ENCODE measurements around the gene PLS1.
"Not testable (repeated sequence)": the region's sequence is repeated elsewhere in the genome, so short reads cannot be mapped to it uniquely, and the experiment has no call there.

PLS1 gene

DNA sequence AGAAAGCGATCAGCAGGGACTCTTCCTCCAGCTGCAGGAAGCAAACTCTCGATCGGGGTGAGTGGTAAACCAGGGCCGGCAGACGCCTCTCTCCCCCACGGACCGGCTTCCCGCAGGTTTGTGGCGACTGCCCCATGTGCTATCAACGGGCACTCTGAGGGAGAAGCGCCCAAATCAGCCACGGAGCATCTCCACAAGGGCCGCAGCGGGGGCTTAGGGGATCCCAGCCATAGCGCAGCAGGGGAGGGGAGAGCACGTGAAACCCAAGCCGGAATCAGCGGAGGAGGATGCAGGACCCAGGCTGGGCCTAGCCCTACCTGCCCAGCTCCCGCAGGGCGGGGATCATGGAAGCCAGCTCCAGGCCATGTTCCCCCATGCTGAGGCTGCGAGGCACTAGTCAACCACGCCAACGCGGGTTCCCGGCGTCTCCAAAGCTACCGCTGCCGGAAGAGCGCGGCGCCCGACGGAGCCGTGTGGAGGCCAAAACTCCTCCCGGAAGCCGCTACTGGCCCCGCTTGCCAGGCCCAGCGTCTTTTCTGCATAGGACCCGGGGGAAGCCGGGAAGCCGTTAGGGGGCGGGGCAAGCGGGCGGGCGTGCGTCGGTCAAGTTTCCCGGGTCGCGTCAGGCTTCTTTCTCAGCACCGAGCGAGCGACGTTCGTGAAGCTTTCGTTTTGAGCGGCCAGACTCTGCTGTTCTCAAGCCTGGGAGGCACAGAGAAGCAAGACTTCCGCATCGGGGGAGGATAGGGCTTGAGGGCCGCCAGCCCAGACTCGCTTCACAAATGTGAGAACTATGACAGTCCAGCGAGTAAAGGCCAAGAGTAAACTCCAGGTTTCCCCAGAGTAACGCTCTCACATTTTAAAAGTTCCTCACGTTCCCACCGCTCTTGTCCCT, 17.6 kb upstream of the PLS1 start, which contains the start of gene ATR:
Gene ATR (minus strand): TSS at position 405 of the 895 bp plus-strand sequence. CDS start 29 bp downstream, at position 376.
- Histone ChIP-seq H3K4me1 (ENCODE audit: insufficient read depth, low read length) (peaks cover 5% of the 10 kb centered on the region), H3K9me3 (ENCODE audit: control insufficient read depth, insufficient read depth, low read length) (no peaks in the 10 kb centered on the region), H3K36me3 (ENCODE audit: insufficient read depth, low read length) (no peaks in the 10 kb centered on the region), H3K9ac (ENCODE audit: low read depth, low read length) (peak within 1 kb of the TSS; percentile 87)

DNA sequence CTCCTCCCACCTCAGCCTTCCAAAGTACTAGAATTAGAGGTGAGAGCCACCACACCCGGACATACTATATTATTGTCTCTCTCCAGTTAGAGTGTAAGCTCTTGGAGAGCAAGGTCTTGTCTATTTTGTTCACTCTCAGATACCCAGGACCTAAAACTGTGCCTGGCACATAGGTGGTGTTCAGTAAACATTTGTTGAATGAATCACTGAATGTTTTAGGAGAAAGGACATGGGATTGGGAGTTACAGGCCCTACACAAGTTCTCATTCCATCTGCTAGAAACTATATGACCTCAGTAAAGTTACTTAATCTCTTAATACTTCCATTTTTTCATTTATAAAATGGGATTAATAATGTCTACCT, 16.2 kb upstream of the PLS1 start:
- no peak overlapping the region for H3K9ac ChIP-seq (ENCODE audit: low read depth, low read length)
- H3K4me1 ChIP-seq (ENCODE audit: insufficient read depth, low read length): peaks cover 5% of the 10 kb centered on the region
- H3K36me3 ChIP-seq (ENCODE audit: insufficient read depth, low read length): no peaks in the 10 kb centered on the region
- H3K9me3 ChIP-seq (ENCODE audit: control insufficient read depth, insufficient read depth, low read length): no peaks in the 10 kb centered on the region

DNA sequence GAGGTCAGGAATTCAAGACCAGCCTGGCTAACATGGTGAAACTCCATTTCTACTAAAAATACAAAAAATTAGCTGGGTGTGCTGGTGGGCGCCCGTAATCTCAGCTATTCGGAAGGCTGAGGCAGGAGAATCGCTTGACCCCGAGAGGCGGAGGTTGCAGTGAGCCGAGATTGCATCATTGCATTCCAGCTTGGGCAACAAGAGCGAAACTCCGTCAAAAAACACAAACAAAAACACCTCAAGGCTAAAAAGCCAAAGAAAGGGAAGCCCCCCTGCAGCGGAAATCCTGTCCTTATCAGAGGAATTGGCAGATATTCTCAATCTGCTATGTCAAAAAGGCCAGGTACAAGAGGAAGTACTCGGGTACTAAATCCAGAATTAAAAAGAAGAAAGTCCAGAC, 15.1 kb upstream of the PLS1 start:
- H3K9me3 ChIP-seq (ENCODE audit: control insufficient read depth, insufficient read depth, low read length); H3K36me3 ChIP-seq (ENCODE audit: insufficient read depth, low read length): not testable (repeated sequence)

DNA sequence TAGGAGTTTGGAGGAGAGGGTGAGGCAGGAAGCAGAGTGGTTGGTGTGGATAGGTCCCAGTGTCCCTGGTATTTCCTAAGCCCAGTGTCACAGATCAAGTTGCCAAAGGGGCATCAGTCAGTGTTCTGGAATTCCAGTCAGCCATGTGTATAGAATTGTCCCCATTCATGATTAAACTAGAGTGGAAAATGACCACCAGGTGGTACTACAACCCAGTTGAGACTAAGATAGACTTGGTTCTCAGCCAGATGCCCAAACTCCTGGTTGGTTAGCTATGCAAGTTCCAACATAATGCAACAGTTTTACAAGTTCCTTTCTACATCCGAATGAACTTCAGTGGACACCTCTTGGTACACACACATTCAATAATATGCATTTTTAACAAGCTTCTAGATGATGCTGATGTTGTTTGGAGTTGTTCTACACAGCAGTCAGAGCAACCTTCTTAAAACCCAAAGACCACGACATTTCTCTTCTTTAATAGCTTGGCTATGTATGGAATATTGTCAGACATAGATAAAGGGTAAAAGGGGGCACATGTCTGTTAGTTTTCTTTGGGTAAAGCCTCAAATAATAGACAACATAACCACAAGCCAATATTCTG, 9.3 kb upstream of the PLS1 start:
- H3K9me3 ChIP-seq (ENCODE audit: control insufficient read depth, insufficient read depth, low read length): no peaks in the 10 kb centered on the region
- H3K36me3 ChIP-seq (ENCODE audit: insufficient read depth, low read length): no peaks in the 10 kb centered on the region
- no peaks in the 10 kb centered on the region for H3K4me1 ChIP-seq (ENCODE audit: insufficient read depth, low read length)
- no peak overlapping the region for H3K9ac ChIP-seq (ENCODE audit: low read depth, low read length)

More for the DNA sequence above, 15.1 kb upstream of the PLS1 start:
- not testable (repeated sequence) for H3K4me1 ChIP-seq (ENCODE audit: insufficient read depth, low read length); H3K9ac ChIP-seq (ENCODE audit: low read depth, low read length)

DNA sequence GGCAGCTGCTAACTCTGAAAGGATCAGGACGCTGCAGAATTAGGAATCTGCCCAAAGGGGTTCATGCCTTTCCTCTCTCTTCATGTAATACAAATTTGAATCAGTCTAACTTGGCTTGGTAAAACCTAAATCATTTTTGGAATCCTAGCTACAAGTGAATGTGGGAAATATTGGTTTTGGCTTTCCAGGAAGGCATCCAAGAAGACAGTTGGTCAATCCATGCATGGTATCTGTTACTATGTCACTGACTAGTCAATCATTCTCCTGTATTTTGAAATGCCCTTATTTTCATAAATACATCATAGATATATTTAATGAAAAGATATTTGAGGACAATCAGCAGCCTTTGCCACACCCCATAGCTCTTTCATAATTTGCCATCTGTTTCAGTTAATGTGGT, 7.5 kb upstream of the PLS1 start:
- H3K4me1 ChIP-seq (ENCODE audit: insufficient read depth, low read length): no peaks in the 10 kb centered on the region
- no peaks in the 10 kb centered on the region for H3K9me3 ChIP-seq (ENCODE audit: control insufficient read depth, insufficient read depth, low read length)
- H3K36me3 ChIP-seq (ENCODE audit: insufficient read depth, low read length): no peaks in the 10 kb centered on the region
- no peak overlapping the region for H3K9ac ChIP-seq (ENCODE audit: low read depth, low read length)

DNA sequence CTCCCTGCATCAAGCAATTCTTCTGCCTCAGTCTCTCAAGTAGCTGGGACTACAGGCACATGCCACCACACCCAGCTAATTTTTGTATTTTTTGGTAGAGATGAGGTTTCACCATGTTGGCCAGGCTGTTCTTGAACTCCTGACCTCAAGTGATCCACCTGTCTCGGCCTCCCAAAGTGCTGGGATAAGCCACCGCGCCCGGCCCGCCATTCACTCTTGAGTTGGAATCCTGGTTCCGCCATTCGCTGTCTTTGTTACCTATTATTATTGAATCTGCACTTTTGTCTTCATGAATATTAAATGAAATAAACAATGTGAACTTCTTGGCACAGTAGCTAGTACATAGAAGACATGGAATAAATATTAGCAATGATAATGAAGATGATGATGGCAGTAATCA, 3.9 kb upstream of the PLS1 start:
- H3K36me3 ChIP-seq (ENCODE audit: insufficient read depth, low read length): not testable (repeated sequence)

DNA sequence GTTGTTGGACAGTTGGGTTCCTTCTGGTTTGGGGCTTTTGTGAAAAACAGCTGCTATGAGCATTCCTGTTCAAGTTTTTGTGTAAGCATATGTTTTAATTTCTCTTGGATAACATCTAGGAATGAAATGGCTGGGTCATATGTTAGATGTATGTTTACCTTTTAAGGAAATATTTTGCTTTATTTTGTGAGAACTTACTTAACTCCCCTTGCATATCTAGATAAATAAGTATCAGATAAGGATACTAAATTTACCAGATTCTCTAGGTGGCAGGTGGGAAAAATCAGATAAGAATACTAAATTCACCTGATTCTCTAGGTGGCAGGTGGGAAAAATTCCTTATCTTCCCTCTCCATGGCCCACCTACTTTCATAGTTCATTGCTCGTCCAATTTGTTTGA, 1.1 kb upstream of the PLS1 start:
- no peaks in the 10 kb centered on the region for H3K36me3 ChIP-seq (ENCODE audit: insufficient read depth, low read length)
- H3K4me1 ChIP-seq (ENCODE audit: insufficient read depth, low read length): no peaks in the 10 kb centered on the region
- H3K9ac ChIP-seq (ENCODE audit: low read depth, low read length): peak overlapping the region; percentile 91; the same call in 1 of the 2 replicates
- H3K9me3 ChIP-seq (ENCODE audit: control insufficient read depth, insufficient read depth, low read length): no peaks in the 10 kb centered on the region

More for the DNA sequence above, 3.9 kb upstream of the PLS1 start:
- not testable (repeated sequence) for H3K4me1 ChIP-seq (ENCODE audit: insufficient read depth, low read length); H3K9me3 ChIP-seq (ENCODE audit: control insufficient read depth, insufficient read depth, low read length); H3K9ac ChIP-seq (ENCODE audit: low read depth, low read length)

DNA sequence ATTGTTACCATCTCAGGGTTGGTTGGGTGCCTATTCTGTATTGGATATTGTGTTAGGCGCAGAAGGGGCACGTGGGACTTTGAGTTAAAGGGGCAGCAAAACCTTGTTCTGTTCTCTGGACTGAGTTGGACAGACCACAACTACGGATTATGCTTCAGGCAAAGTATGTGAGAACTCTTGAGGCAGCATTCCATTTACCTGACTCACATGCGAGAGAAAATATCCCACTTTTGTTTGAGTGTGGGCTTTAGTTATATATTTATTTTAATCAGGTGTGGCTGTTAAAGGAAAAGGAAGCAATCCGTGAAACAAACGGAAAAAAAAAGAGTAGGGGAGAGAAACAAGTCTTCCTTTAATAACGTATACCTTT, 627 bp upstream of the PLS1 start:
- H3K9ac ChIP-seq (ENCODE audit: low read depth, low read length): peak overlapping the region; percentile 91
- no peaks in the 10 kb centered on the region for H3K36me3 ChIP-seq (ENCODE audit: insufficient read depth, low read length)
- no peaks in the 10 kb centered on the region for H3K4me1 ChIP-seq (ENCODE audit: insufficient read depth, low read length)
- H3K9me3 ChIP-seq (ENCODE audit: control insufficient read depth, insufficient read depth, low read length): no peaks in the 10 kb centered on the region

DNA sequence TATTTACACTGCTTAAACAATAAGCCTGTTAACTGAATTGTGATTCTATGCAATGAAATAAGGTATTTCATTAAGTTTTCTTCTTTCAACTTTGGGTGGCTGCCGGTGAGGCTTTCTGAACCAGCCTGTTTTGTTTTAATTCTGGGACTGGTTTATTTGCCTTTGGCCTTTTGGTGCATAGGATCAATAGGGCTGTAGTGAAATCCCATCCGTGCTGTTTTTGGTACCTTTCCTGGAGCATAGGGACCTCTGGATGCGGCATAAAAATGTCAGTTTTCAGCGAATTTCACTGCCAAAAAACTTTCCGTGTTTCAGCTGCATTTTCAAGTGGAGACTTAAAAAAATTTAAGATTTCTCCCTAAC, 514 bp downstream of the PLS1 start:
- H3K9me3 ChIP-seq (ENCODE audit: control insufficient read depth, insufficient read depth, low read length): no peaks in the 10 kb centered on the region
- no peaks in the 10 kb centered on the region for H3K36me3 ChIP-seq (ENCODE audit: insufficient read depth, low read length)

DNA sequence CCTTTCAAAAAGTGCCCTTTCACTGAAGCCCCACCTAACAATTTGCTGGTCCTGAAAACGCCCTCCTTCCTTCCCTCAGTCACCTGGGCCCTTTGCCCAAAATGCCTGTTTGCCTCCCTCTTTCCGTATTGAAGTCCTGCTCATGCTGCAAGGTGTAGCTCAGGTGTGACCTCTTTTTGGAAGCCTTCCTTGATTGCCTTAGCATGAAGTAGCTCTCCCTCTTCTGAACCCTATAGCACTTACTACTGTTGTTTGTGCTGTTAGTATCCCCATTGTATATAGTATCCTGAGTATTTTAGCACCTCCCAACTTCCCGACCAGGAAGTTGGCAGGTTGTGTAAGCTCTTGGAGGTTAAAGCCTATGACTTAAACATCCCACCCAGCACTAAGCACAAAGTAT, 1.7 kb downstream of the PLS1 start:
- no peaks in the 10 kb centered on the region for H3K36me3 ChIP-seq (ENCODE audit: insufficient read depth, low read length)
- H3K4me1 ChIP-seq (ENCODE audit: insufficient read depth, low read length): no peaks in the 10 kb centered on the region
- no peaks in the 10 kb centered on the region for H3K9me3 ChIP-seq (ENCODE audit: control insufficient read depth, insufficient read depth, low read length)
- no peak overlapping the region for H3K9ac ChIP-seq (ENCODE audit: low read depth, low read length)

More for the DNA sequence above, 514 bp downstream of the PLS1 start:
- Histone ChIP-seq H3K9ac (ENCODE audit: low read depth, low read length) (peak overlapping the region; percentile 91), H3K4me1 (ENCODE audit: insufficient read depth, low read length) (no peaks in the 10 kb centered on the region)

DNA sequence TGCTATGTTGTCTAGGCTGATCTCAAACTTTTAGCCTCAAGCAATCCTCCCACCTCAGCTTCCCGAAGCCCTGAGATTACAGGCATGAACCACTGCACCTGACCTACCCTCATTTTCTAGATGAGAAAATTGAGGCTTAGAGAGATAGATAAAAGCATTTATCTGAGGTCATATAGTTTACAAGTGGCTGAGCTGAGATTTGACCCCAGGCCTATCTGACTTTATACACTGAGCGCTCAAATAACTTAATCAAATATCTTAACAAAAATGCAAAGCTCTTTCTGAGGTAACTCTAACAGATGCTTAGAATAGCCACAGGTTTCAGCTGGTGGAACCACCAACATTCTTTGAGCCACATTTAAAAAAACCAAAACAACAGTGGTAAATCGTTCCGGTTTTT, 5.5 kb downstream of the PLS1 start:
- Histone ChIP-seq H3K9ac (ENCODE audit: low read depth, low read length) (no peak overlapping the region), H3K9me3 (ENCODE audit: control insufficient read depth, insufficient read depth, low read length) (no peaks in the 10 kb centered on the region), H3K36me3 (ENCODE audit: insufficient read depth, low read length) (no peaks in the 10 kb centered on the region), H3K4me1 (ENCODE audit: insufficient read depth, low read length) (no peaks in the 10 kb centered on the region)

DNA sequence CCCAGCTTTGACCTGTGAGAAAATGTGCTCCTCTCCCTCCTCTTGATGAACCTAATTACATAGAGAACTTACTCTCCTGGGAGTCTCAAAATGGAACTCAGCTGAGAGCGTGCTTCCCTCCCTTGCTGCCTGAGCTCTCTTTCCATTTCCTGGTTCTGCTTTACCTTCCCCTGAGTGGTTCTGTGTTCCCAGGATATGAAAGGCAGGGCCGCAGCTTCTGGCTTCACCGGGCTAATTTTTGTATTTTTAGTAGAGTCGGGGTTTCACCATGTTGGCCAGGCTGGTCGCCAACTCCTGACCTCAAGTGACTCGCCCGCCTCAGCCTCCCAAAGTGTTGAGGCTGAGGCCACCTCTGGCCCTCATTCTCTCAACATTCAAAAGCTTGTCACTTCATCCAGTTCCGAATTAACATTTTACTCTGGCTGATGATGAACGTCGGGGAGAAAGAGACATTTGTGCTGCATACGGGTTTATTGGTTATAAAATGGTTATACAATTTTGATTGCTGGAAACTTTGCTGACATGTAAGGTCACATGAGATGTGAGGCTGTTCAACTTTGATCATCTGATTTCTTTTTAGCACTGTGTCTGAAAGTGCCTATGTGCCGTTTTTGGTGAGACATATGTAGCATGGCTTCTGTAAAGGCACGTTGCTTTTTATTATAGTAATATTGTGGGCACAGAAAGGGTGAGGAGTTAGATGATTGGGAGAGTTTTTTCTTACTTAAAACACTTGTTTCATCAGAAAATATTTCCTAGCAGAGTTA, 6.6 kb downstream of the PLS1 start:
- H3K9me3 ChIP-seq (ENCODE audit: control insufficient read depth, insufficient read depth, low read length): no peaks in the 10 kb centered on the region
- H3K9ac ChIP-seq (ENCODE audit: low read depth, low read length): no peak overlapping the region
- no peaks in the 10 kb centered on the region for H3K36me3 ChIP-seq (ENCODE audit: insufficient read depth, low read length)
- no peaks in the 10 kb centered on the region for H3K4me1 ChIP-seq (ENCODE audit: insufficient read depth, low read length)

DNA sequence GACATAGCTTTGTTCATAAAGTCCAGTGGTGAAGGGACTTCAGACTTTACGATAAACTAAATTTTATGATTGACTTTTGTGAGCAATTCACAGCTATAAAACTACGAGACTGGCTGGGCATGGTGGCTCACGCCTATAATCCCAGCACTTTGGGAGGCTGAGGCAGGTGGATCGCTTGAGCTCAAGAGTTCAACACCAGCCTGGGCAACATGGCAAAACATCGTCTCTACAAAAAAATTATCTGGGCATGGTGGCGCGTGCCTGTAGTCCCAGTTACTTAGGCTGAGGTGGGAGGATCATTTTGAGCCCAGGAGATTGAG, 7.2 kb downstream of the PLS1 start:
- not testable (repeated sequence) for H3K4me1 ChIP-seq (ENCODE audit: insufficient read depth, low read length)

DNA sequence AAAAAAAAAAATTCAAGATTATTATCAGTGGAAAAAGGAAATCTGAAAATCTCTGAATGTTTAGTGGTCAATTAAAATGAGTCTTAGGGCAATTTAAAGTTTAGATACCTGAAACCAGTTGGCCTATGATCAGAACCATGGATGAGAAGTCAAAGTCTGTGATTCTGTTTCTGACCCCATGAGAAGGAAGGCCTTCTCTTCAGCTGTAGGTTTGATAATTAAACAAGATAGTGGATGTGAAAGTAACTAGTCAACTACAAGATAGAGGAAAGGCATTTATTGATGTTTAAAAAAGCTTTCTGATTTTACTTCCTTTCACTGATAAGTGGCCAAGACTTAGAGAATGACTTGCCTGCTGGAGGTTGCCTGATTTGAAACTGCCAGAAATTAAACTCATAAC, 8.7 kb downstream of the PLS1 start:
- H3K9ac ChIP-seq (ENCODE audit: low read depth, low read length): no peak overlapping the region
- H3K4me1 ChIP-seq (ENCODE audit: insufficient read depth, low read length): no peaks in the 10 kb centered on the region
- H3K9me3 ChIP-seq (ENCODE audit: control insufficient read depth, insufficient read depth, low read length): no peaks in the 10 kb centered on the region
- H3K36me3 ChIP-seq (ENCODE audit: insufficient read depth, low read length): no peaks in the 10 kb centered on the region

More for the DNA sequence above, 7.2 kb downstream of the PLS1 start:
- not testable (repeated sequence) for H3K9ac ChIP-seq (ENCODE audit: low read depth, low read length); H3K36me3 ChIP-seq (ENCODE audit: insufficient read depth, low read length); H3K9me3 ChIP-seq (ENCODE audit: control insufficient read depth, insufficient read depth, low read length)

DNA sequence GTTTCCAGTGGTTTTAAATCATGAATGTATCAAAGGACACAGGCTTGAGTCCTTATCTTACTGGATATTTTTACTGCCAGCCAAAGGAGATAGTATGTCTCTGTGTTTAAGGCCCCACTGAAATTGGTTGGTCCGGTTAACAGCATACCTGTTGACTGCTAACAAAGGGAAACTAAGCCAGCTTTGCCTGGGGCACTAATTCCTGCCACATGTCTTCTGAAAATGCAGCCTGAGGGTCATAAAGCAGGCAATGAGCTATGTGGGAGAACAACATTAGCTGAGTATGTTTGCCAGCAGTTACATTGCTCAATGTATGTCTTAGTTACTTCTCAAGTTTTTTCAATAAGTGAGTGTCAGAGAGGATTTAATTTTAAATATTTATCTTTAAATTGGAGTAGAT, 12.4 kb downstream of the PLS1 start:
- Histone ChIP-seq H3K9me3 (ENCODE audit: control insufficient read depth, insufficient read depth, low read length) (no peaks in the 10 kb centered on the region), H3K4me1 (ENCODE audit: insufficient read depth, low read length) (no peaks in the 10 kb centered on the region), H3K36me3 (ENCODE audit: insufficient read depth, low read length) (no peaks in the 10 kb centered on the region), H3K9ac (ENCODE audit: low read depth, low read length) (no peak overlapping the region)

Measured in ES-I3 (cell line).